Adipose tissue (tissue), 3 donors: Measurements from ENCODE around the gene EDC4. TPM values are rescaled to one million over a fixed set of nuclear protein-coding genes. Genes with fewer than 3 reads are reported as not detected.

Experiments used
- H3K27ac ChIP-seq: one replicate; pipeline ENCODE4 v1.5.1; 2013; ENCODE audit warnings: low read depth, low read length
- WGBS, 3 donors: extraction: QIAGEN DNeasy Blood & Tissue Kit; methylation state at CpG; one replicate each; pipeline ENCODE4 v1.1.7; 2013; 5-methylcytosine and 5-hydroxymethylcytosine counted together
- polyA plus RNA-seq, 3 donors: library from polyadenylated mRNA; stranded (reverse); fragments of 200-250 nt; gene quantifications; one replicate each; pipeline ENCODE4 v1.2.3, GENCODE V29; 2013
- donor health status: healthy with polysubstance abuse.
- donor health status: Bipolar disorder and iron deficiency.
- donor health status: healthy.

The EDC4 gene
- polyA plus RNA-seq, 3 donors = 24.3 to 37.3 (median 33.8) TPM

- H3K27ac ChIP-seq = no peak overlapping the region
- 70 to 87% (median 73%) methylated on average over 6 of the region's 6 CpGs for WGBS, 3 donors
Observed at GRCh38 chr16:67919622-67920221, 46.9 kb downstream of the EDC4 start.

GRCh38 chr16:67922221-67922620 is 49.4 kb downstream of the EDC4 start:
- WGBS, 3 donors = 65 to 81% (median 71%) methylated on average over 5 of the region's 5 CpGs
- no peak overlapping the region for H3K27ac ChIP-seq

- 66 to 82% (median 79%) methylated on average over 8 of the region's 8 CpGs for WGBS, 3 donors
- no peak overlapping the region for H3K27ac ChIP-seq
Observed at GRCh38 chr16:67922740-67923139, 49.9 kb downstream of the EDC4 start.

- 54 to 79% (median 74%) methylated on average over 10 of the region's 10 CpGs for WGBS, 3 donors
- H3K27ac ChIP-seq = no peak overlapping the region
Observed at GRCh38 chr16:67923414-67924116, 50.7 kb downstream of the EDC4 start.

GRCh38 chr16:67924140-67924906 is 51.5 kb downstream of the EDC4 start:
- 87 to 93% (median 89%) methylated on average over 10 of the region's 10 CpGs for WGBS, 3 donors
- no peak overlapping the region for H3K27ac ChIP-seq

GRCh38 chr16:67926181-67926750 is 53.4 kb downstream of the EDC4 start:
- no peak overlapping the region for H3K27ac ChIP-seq
- 26 to 56% (median 47%) methylated on average over 13 of the region's 13 CpGs for WGBS, 3 donors

GRCh38 chr16:67927131-67927941 is 54.5 kb downstream of the EDC4 start:
- 57 to 94% (median 94%) methylated on average over 22 of the region's 22 CpGs for WGBS, 3 donors
- H3K27ac ChIP-seq = no peak overlapping the region

GRCh38 chr16:67928147-67928546 is 55.3 kb downstream of the EDC4 start:
- no peak overlapping the region for H3K27ac ChIP-seq
- WGBS, 3 donors = 67 to 84% (median 84%) methylated on average over 7 of the region's 7 CpGs

GRCh38 chr16:67928561-67929364 is 55.9 kb downstream of the EDC4 start:
- 26 to 51% (median 51%) methylated on average over 16 of the region's 16 CpGs for WGBS, 3 donors
- H3K27ac ChIP-seq = no peak overlapping the region

- WGBS, 3 donors = 56 to 93% (median 92%) methylated on average over 14 of the region's 14 CpGs
Observed at GRCh38 chr16:67930191-67930590, 57.3 kb downstream of the EDC4 start.

GRCh38 chr16:67930678-67931211 is 57.9 kb downstream of the EDC4 start:
- WGBS, 3 donors = 51 to 94% (median 94%) methylated on average over 17 of the region's 17 CpGs
- no peak overlapping the region for H3K27ac ChIP-seq

More at GRCh38 chr16:67930191-67930590, 57.3 kb downstream of the EDC4 start:
- H3K27ac ChIP-seq = no peak overlapping the region

Other genes starting within 250 kb of the EDC4 start
- gene CARMIL2, start 227.9 kb upstream of the EDC4 start, polyA plus RNA-seq = 1 to 10 TPM in 2 of 3 donors, under 1 TPM in 1; 0.45 to 1.9 (median 1.7) TPM
- 10 to 100 TPM; 12.7 to 15.6 (median 13.3) TPM for gene ACD, start 212.8 kb upstream of the EDC4 start, polyA plus RNA-seq
- 10 to 100 TPM in 1 of 3 donors, 1 to 10 TPM in 2; 1.7 to 24.8 (median 3.4) TPM for gene PARD6A, start 212.1 kb upstream of the EDC4 start, polyA plus RNA-seq
- 10 to 100 TPM; 10.4 to 88.2 (median 16.5) TPM for gene ENKD1, start 206.3 kb upstream of the EDC4 start, polyA plus RNA-seq
- gene C16orf86, start 206.2 kb upstream of the EDC4 start, polyA plus RNA-seq = 1 to 10 TPM; 3.5 to 6.5 (median 4.9) TPM
- 10 to 100 TPM in 2 of 3 donors, 1 to 10 TPM in 1; 8.7 to 13.3 (median 13.1) TPM for gene GFOD2, start 153.7 kb upstream of the EDC4 start, polyA plus RNA-seq
- 1 to 10 TPM; 7.9 to 8.8 (median 8.3) TPM for gene RANBP10, start 66.5 kb upstream of the EDC4 start, polyA plus RNA-seq
- 1 to 10 TPM in 2 of 3 donors, under 1 TPM in 1; 0.92 to 1.7 (median 1.1) TPM for gene TSNAXIP1, start 66.2 kb upstream of the EDC4 start, polyA plus RNA-seq
- gene THAP11, start 30.7 kb upstream of the EDC4 start, polyA plus RNA-seq = 10 to 100 TPM; 11.4 to 16.4 (median 15.6) TPM
- 100 to 1,000 TPM in 2 of 3 donors, 10 to 100 TPM in 1; 63.8 to 120 (median 113) TPM for gene NUTF2, start 26.1 kb upstream of the EDC4 start, polyA plus RNA-seq
- gene CENPT, start 25.4 kb upstream of the EDC4 start, polyA plus RNA-seq = 10 to 100 TPM; 41.0 to 47.5 (median 44.4) TPM
- 1 to 10 TPM in 1 of 3 donors, under 1 TPM in 2; 0.64 to 1.3 (median 0.89) TPM for gene NRN1L, start 11.8 kb downstream of the EDC4 start, polyA plus RNA-seq
- gene PSKH1, start 20.2 kb downstream of the EDC4 start, polyA plus RNA-seq = 10 to 100 TPM; 19.2 to 26.8 (median 23.5) TPM
- gene CTRL, start 58.8 kb downstream of the EDC4 start, polyA plus RNA-seq = 100 to 1,000 TPM in 1 of 3 donors, 1 to 10 TPM in 2; 1.3 to 627 (median 2.2) TPM
- gene PSMB10, start 63.8 kb downstream of the EDC4 start, polyA plus RNA-seq = 10 to 100 TPM; 69.8 to 81.9 (median 80.0) TPM
- 10 to 100 TPM in 2 of 3 donors, 1 to 10 TPM in 1; 7.5 to 34.0 (median 18.5) TPM for gene LCAT, start 71.1 kb downstream of the EDC4 start, polyA plus RNA-seq
- 10 to 100 TPM; 13.2 to 56.9 (median 44.4) TPM for gene SLC12A4, start 95.6 kb downstream of the EDC4 start, polyA plus RNA-seq
- gene DPEP3, start 107.4 kb downstream of the EDC4 start, polyA plus RNA-seq = under 1 TPM in 1 of 3 donors, not detected in 2; 0.34 TPM
- 1 to 10 TPM in 2 of 3 donors, under 1 TPM in 1; 0.76 to 4.2 (median 3.2) TPM for gene DPEP2, start 126.4 kb downstream of the EDC4 start, polyA plus RNA-seq
- not detected for gene DPEP2NB, start 142.9 kb downstream of the EDC4 start, polyA plus RNA-seq
- 10 to 100 TPM in 1 of 3 donors, 1 to 10 TPM in 2; 4.8 to 15.5 (median 5.5) TPM for gene DDX28, start 150.2 kb downstream of the EDC4 start, polyA plus RNA-seq
- gene DUS2, start 150.2 kb downstream of the EDC4 start, polyA plus RNA-seq = 1 to 10 TPM; 3.5 to 9.0 (median 8.8) TPM
- 10 to 100 TPM in 2 of 3 donors, 1 to 10 TPM in 1; 5.9 to 12.5 (median 11.2) TPM for gene NFATC3, start 212.3 kb downstream of the EDC4 start, polyA plus RNA-seq